WTC11 (cell line): Measurements from ENCODE around the gene ACTA2. TPM values are rescaled to one million over a fixed set of nuclear protein-coding genes. Genes with fewer than 3 reads are reported as not detected.

Experiments used
- ATAC-seq: fragments of 200-7000 bp; cut with Tn5 transposase; 2 replicates; pipeline ENCODE4 v1.10.0; 2021; ENCODE audit warnings: mild to moderate bottlenecking, moderate library complexity
- CTCF ChIA-PET: fragments of 300-600 bp; sonication (Branson Sonifier 250); formaldehyde crosslinking; loops from one replicate; lab custom pipeline; 2021; ENCODE audit warnings: antibody characterized with exemption; lab: Charles Lee
- POLR2A ChIA-PET: fragments of 350-600 bp; sonication (Branson Sonifier 250); formaldehyde crosslinking; loops from one replicate; lab custom pipeline; 2021; ENCODE audit warnings: antibody characterized with exemption; lab: Charles Lee
- DNase-seq: peaks from one replicate; pipeline ENCODE4 v3.0.0; 2021; ENCODE audit warnings: low spot score
- H3K27ac Mint-ChIP-seq: 2 replicates; pipeline ENCODE4 v1.8.0; 2021; ENCODE audit warnings: mixed read lengths
- H3K27me3 Mint-ChIP-seq: 2 replicates; pipeline ENCODE4 v1.8.0; 2021; ENCODE audit warnings: low read depth, mild to moderate bottlenecking, moderate library complexity, mixed read lengths
- H3K36me3 Mint-ChIP-seq: 2 replicates; pipeline ENCODE4 v1.8.0; 2021; ENCODE audit warnings: mixed read lengths
- H3K4me1 Mint-ChIP-seq: 2 replicates; pipeline ENCODE4 v1.8.0; 2022; ENCODE audit warnings: mixed read lengths
- H3K4me3 Mint-ChIP-seq: 2 replicates; pipeline ENCODE4 v1.8.0; 2021; ENCODE audit warnings: mild to moderate bottlenecking, moderate library complexity, mixed read lengths
- H3K9me3 Mint-ChIP-seq: 2 replicates; pipeline ENCODE4 v1.8.0; 2021; ENCODE audit warnings: mixed read lengths
- CREM ChIP-seq: sonication (generic); formaldehyde crosslinking; IDR thresholded peaks from 2 replicates; pipeline ENCODE4 v1.8.1; 2022; ENCODE audit warnings: mild to moderate bottlenecking, missing genetic modification reagents, moderate library complexity
- ESRRA ChIP-seq: sonication (generic); formaldehyde crosslinking; IDR thresholded peaks from 2 replicates; pipeline ENCODE4 v1.8.1; 2022; ENCODE audit warnings: mild to moderate bottlenecking, missing genetic modification reagents, borderline replicate concordance
- KAT7 ChIP-seq: sonication (generic); formaldehyde crosslinking; IDR thresholded peaks from 2 replicates; pipeline ENCODE4 v1.8.1; 2023; ENCODE audit warnings: missing genetic modification reagents, mild to moderate bottlenecking, borderline replicate concordance
- NFE2L1 ChIP-seq: sonication (generic); formaldehyde crosslinking; IDR thresholded peaks from 2 replicates; pipeline ENCODE4 v1.8.1; 2023; ENCODE audit warnings: missing genetic modification reagents
- NR2C2 ChIP-seq: sonication (generic); formaldehyde crosslinking; IDR thresholded peaks from 2 replicates; pipeline ENCODE4 v1.8.0; 2022; ENCODE audit warnings: mild to moderate bottlenecking, missing genetic modification reagents
- TEAD1 ChIP-seq: sonication (generic); formaldehyde crosslinking; IDR thresholded peaks from 2 replicates; pipeline ENCODE4 v1.8.0; 2022; ENCODE audit warnings: mild to moderate bottlenecking, missing genetic modification reagents
- TP53 ChIP-seq: sonication (generic); formaldehyde crosslinking; IDR thresholded peaks from 2 replicates; pipeline ENCODE4 v1.8.1; 2023; ENCODE audit warnings: mild to moderate bottlenecking, missing genetic modification reagents
- ZNF232 ChIP-seq: sonication (generic); formaldehyde crosslinking; IDR thresholded peaks from 2 replicates; pipeline ENCODE4 v1.8.0; 2022; ENCODE audit warnings: mild to moderate bottlenecking, missing genetic modification reagents
- total RNA-seq: library from RNA; stranded (reverse); gene quantifications from 3 replicates; pipeline ENCODE4 v1.2.3, GENCODE V29; 2021
- TF ChIP-seq, protein P1 (sequence below): sonication (generic); formaldehyde crosslinking; IDR thresholded peaks from 2 replicates; pipeline ENCODE4 v1.8.1; 2022; ENCODE audit warnings: mild to moderate bottlenecking, missing genetic modification reagents, moderate library complexity, borderline replicate concordance
- TF ChIP-seq, protein P2 (sequence below): fragments of 250-450 bp; sonication (Bioruptor Pico); conservative IDR thresholded peaks from 2 replicates; pipeline ENCODE4 v1.9.0; 2021; ENCODE audit warnings: mild to moderate bottlenecking
- TF ChIP-seq, protein P3 (sequence below): fragments of 250-450 bp; sonication (Bioruptor Pico); IDR thresholded peaks from 2 replicates; pipeline ENCODE4 v1.9.0; 2021; ENCODE audit warnings: moderate library complexity, mild to moderate bottlenecking, inconsistent platforms, borderline replicate concordance
- TF ChIP-seq, protein P4 (sequence below): sonication (generic); formaldehyde crosslinking; IDR thresholded peaks from 2 replicates; pipeline ENCODE4 v1.8.1; 2023; ENCODE audit warnings: mild to moderate bottlenecking, missing genetic modification reagents, borderline replicate concordance
- TF ChIP-seq, protein P5 (sequence below): fragments of 250-450 bp; sonication (Bioruptor Pico); IDR thresholded peaks from 2 replicates; pipeline ENCODE4 v1.8.0; 2021; ENCODE audit warnings: mild to moderate bottlenecking
- TF ChIP-seq, protein P6 (sequence below): sonication (generic); formaldehyde crosslinking; conservative IDR thresholded peaks from 2 replicates; pipeline ENCODE4 v1.8.1; 2023; ENCODE audit warnings: mild to moderate bottlenecking, low read depth, missing genetic modification reagents, moderate library complexity

Gene ACTA2
- total RNA-seq, 1 experiment from 2014 or later: 4.4 TPM

DNA sequence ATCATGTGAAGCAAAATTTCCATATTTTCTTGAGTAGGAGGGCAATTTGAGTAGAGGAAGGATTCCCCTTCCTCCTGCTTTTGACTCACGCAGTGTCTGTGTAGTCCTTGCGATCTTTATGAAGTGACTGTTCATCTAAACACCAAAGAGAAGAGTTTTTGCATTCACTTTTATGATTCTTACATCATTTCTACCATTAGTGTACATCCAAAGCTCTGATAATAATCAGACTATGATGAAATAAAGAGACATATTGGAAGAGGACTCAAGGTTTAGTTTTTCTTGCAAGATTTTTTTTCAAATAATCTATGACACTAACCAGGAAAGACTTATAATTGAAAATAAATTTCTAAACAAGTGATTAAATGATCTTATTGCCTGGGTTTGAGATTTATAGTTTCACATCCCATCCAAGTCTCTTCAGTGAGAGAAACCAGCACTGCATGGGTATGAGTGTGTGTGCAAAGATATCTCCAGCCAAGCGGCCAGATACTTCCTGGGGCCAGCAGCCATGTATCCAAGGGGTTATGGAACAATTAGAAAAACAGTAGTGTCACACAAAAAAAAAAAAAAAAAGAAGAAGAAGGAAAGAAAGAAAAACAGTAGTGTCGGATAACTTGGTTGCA, 2.0 kb upstream of the ACTA2 start (continued):
- TF ChIP-seq, protein P1, sequence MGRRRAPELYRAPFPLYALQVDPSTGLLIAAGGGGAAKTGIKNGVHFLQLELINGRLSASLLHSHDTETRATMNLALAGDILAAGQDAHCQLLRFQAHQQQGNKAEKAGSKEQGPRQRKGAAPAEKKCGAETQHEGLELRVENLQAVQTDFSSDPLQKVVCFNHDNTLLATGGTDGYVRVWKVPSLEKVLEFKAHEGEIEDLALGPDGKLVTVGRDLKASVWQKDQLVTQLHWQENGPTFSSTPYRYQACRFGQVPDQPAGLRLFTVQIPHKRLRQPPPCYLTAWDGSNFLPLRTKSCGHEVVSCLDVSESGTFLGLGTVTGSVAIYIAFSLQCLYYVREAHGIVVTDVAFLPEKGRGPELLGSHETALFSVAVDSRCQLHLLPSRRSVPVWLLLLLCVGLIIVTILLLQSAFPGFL (CRISPR knock-in tag): no peak
- TF ChIP-seq TEAD1 (CRISPR knock-in tag) (no peak), ZNF232 (CRISPR knock-in tag) (no peak), NFE2L1 (CRISPR knock-in tag) (no peak), KAT7 (CRISPR knock-in tag) (no peak)

DNA sequence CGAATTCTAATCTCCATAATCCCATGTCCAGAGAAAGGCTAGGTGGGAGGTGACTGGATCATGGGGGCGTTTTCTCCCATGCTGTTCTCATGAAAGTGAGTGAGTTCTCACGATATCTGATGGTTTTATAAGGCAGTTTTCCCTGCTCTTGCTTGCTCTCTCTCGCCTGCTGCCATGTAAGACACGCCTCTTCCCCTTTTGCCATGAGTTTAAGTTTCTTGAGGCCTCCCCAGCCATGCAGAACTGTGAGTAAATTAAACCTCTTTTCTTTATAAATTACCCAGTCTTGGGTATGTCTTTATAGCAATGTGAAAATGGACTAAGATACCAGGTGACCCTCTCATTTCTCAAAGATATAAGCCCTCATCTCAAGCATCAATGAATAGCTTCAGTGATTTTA, 1.1 kb upstream of the ACTA2 start:
- Mint-ChIP-seq H3K4me1 (peaks cover 13% of the 10 kb centered on the region), H3K27me3 (no peaks in the 10 kb centered on the region), H3K27ac (no peak overlapping the region), H3K36me3 (no peaks in the 10 kb centered on the region), H3K4me3 (no peak overlapping the region), H3K9me3 (no peaks in the 10 kb centered on the region)
- ChIA-PET CTCF (interaction anchor here (1.8 kb wide), 1 partner anchor 19 kb away, joined by 5 read pairs; no protein-coding TSS in a partner anchor), POLR2A (no interaction called here)
- no peak for DNase-seq
- TF ChIP-seq, protein P2, sequence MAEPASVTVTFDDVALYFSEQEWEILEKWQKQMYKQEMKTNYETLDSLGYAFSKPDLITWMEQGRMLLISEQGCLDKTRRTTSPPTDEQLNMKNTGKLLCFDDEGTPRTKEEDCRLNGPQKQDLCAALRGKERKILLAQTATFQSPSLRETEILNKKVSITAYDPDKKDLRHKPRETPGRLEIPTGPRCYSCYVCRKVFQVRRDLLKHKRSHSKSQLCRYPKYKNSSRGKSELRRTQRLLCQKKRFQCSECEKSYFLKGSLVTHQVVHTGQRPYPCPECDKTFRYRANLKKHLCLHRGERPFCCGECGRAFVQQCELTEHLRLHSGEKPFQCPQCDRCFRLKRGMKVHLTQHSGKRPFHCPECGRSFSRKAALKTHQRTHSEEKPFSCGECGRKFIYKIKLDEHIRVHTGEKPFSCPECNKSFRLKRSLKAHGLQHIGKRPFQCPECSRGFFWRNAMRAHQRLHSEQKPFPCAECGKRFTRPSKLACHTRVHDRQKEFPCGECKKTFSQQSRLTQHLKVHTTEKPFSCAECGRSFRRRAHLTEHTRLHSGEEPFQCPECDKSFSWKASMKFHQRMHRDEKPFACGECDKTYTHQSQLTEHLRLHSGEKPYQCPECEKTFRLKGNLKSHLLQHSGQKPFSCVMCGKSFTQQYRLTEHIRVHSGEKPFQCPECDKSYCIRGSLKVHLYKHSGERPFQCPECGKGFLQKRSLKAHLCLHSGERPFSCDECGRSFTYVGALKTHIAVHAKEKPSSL: no peak
- no peak for TF ChIP-seq ESRRA (CRISPR knock-in tag)
- ATAC-seq: no peak

DNA sequence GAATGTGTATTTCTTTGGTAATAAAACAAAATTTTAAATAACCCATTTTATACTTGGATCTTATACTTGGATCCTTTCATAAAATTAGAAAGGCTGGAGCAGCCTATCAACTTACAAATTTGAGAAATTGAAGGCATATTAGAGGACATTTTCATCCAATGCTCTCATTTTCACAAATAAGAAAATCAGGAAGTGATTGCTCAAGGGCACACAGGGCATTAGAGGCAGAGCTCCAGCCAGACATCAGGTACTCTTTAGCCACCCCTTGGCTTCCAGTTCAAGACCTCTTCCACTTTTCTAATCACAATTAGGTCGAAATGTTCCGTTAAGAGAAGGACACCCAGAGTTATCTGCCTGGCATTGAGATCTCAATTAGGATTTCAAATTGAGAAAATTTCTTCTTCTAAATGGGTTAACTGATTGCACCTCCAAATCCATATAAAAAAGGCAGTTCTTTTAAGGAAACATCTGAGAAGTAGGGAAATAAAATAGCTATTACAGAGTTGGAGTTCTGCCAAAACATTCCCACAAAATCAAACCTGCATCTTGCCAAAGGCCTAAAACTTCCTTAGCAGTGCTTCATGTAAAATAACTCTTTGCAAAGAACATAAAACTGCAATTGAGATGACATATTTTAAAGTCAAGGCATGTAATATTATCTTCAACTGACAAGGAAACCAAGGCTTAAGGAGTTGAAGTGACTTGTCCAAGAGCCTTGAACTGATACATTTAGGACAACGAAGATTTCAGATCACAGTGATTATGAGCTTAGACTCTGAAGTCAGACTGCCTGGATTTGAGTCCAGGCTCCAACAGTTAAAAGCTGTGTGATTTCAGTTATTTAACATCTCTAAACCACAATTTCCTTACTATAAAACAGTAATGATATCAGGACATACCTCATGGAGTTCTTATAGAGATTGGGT, 2.4 kb downstream of the ACTA2 start:
- ChIA-PET POLR2A (no interaction called here), CTCF (no interaction called here)
- no peak overlapping the region for H3K27ac Mint-ChIP-seq
- ATAC-seq: no peak
- DNase-seq: no peak
- H3K27me3 Mint-ChIP-seq: no peaks in the 10 kb centered on the region
- no peaks in the 10 kb centered on the region for H3K36me3 Mint-ChIP-seq
- H3K4me1 Mint-ChIP-seq: peaks cover 13% of the 10 kb centered on the region
- no peak overlapping the region for H3K4me3 Mint-ChIP-seq
- H3K9me3 Mint-ChIP-seq: no peaks in the 10 kb centered on the region
- TF ChIP-seq, protein P3, sequence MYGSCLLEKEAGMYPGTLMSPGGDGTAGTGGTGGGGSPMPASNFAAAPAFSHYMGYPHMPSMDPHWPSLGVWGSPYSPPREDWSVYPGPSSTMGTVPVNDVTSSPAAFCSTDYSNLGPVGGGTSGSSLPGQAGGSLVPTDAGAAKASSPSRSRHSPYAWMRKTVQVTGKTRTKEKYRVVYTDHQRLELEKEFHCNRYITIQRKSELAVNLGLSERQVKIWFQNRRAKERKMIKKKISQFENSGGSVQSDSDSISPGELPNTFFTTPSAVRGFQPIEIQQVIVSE (CRISPR knock-in tag): no peak
- TF ChIP-seq, protein P4, sequence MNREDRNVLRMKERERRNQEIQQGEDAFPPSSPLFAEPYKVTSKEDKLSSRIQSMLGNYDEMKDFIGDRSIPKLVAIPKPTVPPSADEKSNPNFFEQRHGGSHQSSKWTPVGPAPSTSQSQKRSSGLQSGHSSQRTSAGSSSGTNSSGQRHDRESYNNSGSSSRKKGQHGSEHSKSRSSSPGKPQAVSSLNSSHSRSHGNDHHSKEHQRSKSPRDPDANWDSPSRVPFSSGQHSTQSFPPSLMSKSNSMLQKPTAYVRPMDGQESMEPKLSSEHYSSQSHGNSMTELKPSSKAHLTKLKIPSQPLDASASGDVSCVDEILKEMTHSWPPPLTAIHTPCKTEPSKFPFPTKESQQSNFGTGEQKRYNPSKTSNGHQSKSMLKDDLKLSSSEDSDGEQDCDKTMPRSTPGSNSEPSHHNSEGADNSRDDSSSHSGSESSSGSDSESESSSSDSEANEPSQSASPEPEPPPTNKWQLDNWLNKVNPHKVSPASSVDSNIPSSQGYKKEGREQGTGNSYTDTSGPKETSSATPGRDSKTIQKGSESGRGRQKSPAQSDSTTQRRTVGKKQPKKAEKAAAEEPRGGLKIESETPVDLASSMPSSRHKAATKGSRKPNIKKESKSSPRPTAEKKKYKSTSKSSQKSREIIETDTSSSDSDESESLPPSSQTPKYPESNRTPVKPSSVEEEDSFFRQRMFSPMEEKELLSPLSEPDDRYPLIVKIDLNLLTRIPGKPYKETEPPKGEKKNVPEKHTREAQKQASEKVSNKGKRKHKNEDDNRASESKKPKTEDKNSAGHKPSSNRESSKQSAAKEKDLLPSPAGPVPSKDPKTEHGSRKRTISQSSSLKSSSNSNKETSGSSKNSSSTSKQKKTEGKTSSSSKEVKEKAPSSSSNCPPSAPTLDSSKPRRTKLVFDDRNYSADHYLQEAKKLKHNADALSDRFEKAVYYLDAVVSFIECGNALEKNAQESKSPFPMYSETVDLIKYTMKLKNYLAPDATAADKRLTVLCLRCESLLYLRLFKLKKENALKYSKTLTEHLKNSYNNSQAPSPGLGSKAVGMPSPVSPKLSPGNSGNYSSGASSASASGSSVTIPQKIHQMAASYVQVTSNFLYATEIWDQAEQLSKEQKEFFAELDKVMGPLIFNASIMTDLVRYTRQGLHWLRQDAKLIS: no peak
- TF ChIP-seq TP53 (CRISPR knock-in tag) (no peak), NR2C2 (CRISPR knock-in tag) (no peak), CREM (CRISPR knock-in tag) (no peak)
- TF ChIP-seq, protein P5, sequence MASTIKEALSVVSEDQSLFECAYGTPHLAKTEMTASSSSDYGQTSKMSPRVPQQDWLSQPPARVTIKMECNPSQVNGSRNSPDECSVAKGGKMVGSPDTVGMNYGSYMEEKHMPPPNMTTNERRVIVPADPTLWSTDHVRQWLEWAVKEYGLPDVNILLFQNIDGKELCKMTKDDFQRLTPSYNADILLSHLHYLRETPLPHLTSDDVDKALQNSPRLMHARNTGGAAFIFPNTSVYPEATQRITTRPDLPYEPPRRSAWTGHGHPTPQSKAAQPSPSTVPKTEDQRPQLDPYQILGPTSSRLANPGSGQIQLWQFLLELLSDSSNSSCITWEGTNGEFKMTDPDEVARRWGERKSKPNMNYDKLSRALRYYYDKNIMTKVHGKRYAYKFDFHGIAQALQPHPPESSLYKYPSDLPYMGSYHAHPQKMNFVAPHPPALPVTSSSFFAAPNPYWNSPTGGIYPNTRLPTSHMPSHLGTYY (CRISPR knock-in tag): no peak
- TF ChIP-seq, protein P6, sequence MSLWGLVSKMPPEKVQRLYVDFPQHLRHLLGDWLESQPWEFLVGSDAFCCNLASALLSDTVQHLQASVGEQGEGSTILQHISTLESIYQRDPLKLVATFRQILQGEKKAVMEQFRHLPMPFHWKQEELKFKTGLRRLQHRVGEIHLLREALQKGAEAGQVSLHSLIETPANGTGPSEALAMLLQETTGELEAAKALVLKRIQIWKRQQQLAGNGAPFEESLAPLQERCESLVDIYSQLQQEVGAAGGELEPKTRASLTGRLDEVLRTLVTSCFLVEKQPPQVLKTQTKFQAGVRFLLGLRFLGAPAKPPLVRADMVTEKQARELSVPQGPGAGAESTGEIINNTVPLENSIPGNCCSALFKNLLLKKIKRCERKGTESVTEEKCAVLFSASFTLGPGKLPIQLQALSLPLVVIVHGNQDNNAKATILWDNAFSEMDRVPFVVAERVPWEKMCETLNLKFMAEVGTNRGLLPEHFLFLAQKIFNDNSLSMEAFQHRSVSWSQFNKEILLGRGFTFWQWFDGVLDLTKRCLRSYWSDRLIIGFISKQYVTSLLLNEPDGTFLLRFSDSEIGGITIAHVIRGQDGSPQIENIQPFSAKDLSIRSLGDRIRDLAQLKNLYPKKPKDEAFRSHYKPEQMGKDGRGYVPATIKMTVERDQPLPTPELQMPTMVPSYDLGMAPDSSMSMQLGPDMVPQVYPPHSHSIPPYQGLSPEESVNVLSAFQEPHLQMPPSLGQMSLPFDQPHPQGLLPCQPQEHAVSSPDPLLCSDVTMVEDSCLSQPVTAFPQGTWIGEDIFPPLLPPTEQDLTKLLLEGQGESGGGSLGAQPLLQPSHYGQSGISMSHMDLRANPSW (CRISPR knock-in tag): no peak
